Bronchial smooth muscle cell (primary cell): Measurements from ENCODE around the gene SNAI1. TPM values are rescaled to one million over a fixed set of nuclear protein-coding genes. Genes with fewer than 3 reads are reported as not detected.

Source experiments
- total RNA-seq: library from RNA; depleted of rRNA; stranded (reverse); fragments of >200 nt; gene quantifications from 2 replicates; pipeline ENCODE4 v1.2.1, GENCODE V29; 2014

The SNAI1 gene
- 0.09 and 0.47 TPM in 2 replicates for total RNA-seq

DNA sequence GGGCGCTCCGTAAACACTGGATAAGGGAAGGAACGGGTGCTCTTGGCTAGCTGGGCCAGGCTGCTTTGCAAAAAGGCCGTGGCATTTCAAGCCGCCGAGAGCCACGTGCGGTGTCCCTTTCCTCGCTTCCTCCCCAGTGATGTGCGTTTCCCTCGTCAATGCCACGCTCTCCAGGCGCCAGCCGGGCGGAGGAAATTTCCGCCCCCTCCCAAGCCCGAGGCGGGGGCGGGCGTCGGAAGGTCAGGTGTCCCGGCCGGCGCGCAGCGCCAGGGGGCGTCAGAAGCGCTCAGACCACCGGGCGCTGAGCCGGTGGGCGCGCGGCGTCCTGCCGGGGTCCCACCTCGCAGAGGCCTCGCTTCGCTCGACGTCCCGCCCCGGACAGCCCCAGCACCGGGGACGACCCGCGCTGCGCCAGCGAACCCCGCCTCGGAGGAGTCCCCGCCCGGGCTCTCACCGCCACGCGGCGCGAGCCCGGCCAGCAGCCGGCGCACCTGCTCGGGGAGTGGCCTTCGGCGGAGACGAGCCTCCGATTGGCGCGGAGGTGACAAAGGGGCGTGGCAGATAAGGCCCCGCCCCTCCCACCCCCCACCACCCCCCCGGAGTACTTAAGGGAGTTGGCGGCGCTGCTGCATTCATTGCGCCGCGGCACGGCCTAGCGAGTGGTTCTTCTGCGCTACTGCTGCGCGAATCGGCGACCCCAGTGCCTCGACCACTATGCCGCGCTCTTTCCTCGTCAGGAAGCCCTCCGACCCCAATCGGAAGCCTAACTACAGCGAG lies at the start of gene SNAI1:
SNAI1 (plus strand) TSS at position 635 of the 777 bp plus-strand sequence; CDS start at position 715, 80 bp downstream.

DNA sequence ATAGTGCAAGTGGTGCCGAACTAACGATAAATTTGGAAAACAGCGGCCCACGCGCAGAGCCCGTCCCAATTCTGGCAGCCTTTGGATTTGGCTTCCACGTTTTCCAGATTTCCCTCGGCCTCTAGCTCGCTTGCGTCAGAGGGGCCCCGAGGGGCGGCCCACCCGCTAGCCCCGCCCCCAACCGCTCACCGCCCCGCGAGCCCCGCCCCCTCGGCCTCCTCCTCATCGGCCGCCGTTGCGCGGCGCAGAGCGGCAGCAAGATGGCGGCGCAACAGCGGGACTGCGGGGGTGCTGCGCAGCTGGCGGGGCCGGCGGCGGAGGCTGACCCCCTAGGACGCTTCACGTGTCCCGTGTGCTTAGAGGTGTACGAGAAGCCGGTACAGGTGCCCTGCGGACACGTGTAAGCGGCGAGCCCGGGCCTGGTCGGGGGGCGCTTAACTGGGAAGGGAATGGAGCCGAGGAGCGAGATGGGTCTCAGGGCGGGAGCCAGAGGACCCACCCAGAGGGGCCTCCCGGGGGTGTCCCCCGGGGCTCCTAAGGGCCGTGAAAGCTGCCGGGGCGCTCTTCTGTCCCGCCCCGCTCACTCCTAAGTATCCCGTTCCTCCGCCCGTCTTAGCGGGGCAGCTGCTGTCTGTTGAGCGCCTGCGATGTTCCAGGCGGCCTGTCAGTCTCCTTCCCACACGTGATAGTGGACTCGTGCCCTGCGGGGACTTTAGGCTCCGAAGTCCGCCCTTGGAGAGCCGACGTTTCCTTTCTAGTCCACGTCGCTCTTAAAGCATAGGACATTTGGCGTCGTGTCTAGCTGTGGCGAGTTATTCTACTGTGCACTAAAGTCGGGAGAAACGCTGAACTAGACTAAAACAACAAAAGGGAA lies 46.4 kb upstream of the SNAI1 start, which contains the start of gene RNF114:
RNF114 (plus strand) TSS at position 245 of the 874 bp plus-strand sequence; CDS start at position 261, 16 bp downstream.

Other genes with a start within 250 kb of the SNAI1 start
- gene SLC9A8, start 170.2 kb upstream of the SNAI1 start, total RNA-seq: 6.1 and 11.6 TPM in 2 replicates
- 1.1 and 1.4 TPM in 2 replicates for gene SPATA2, start 67.5 kb upstream of the SNAI1 start, total RNA-seq
- gene RNF114, start 46.6 kb upstream of the SNAI1 start, total RNA-seq: 68.2 and 110 TPM in 2 replicates
- 28.1 and 37.8 TPM in 2 replicates for gene UBE2V1, start 130.2 kb downstream of the SNAI1 start, total RNA-seq
- gene PEDS1, start 170.7 kb downstream of the SNAI1 start, total RNA-seq: 5.5 and 8.7 TPM in 2 replicates
- 39.2 and 43.5 TPM in 2 replicates for gene CEBPB, start 207.8 kb downstream of the SNAI1 start, total RNA-seq